GM12873 (cell line): ENCODE results near the gene ZBED5.

ENCODE experiments used
- CTCF ChIP-seq: IDR thresholded peaks from 2 replicates; pipeline ENCODE4 v1.5.1; 2012; ENCODE audit warnings: low read depth, mild to moderate bottlenecking, moderate library complexity, low read length, control low read depth; ENCODE audit not compliant: insufficient read depth; ENCODE audit errors: missing control alignments

The ZBED5 gene

GRCh38 chr11:10875430-10876021 is 17.7 kb upstream of the ZBED5 start:
- TF ChIP-seq CTCF, result no peak

- no peak for TF ChIP-seq CTCF
Measured at GRCh38 chr11:10872097-10872496, 14.2 kb upstream of the ZBED5 start.

- TF ChIP-seq CTCF, result no peak
Measured at GRCh38 chr11:10868352-10868751, 10.5 kb upstream of the ZBED5 start.

DNA sequence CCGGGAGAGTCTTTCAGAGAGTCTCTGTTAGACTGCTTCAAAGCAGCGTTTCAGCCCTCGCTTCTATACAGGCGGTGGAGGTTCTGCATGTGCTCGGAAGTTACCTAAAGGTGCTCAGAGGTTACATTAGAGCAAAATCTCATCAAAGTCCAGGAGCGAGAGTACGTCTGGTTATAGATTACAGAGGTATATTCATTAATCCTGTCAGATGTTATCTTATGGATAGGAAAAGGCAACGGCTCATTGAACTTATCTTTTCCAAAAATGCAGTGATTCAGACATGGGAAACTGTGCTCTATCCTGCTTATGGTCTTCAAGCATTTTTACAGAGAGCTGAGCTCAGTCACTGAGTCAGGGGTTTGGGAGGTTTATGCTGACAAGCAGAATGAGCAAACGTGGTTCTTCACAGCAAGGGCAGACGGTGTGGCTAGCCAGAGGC is 9.1 kb upstream of the ZBED5 start:
- TF ChIP-seq CTCF, result no peak

GRCh38 chr11:10865837-10866270 is 8.0 kb upstream of the ZBED5 start:
- TF ChIP-seq CTCF, result no peak

DNA sequence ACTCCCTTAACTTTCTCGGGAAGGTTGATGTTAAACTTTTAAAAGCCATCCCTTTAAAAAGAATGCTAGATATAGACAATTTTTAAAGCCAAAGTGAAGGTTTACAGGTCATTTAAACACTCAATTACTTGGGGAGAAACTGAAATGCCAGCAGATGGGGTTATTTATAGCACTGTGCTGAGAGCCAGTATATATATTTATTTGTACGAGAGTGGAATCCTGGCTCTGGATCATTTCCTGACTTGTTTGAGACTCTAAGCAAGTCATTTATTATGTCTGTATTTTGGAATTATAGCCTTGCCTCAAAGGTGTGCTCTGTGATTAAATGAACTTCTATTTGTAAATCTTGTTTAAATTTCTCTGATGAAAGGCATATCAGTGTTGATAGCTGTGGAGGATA is 6.8 kb upstream of the ZBED5 start:
- TF ChIP-seq CTCF, result no peak

- TF ChIP-seq CTCF, result no peak
Measured at GRCh38 chr11:10862446-10862845, 4.6 kb upstream of the ZBED5 start.
